Common myeloid progenitor, CD34-positive (primary cell): Measurements from ENCODE around the gene AGBL2.

Experiments
- CTCF ChIA-PET: fragments of 350-600 bp; sonication (Branson Sonifier 250); formaldehyde crosslinking; loops from one replicate; lab custom pipeline; 2021; ENCODE audit warnings: antibody characterized with exemption; lab: Charles Lee
- POLR2A ChIA-PET: fragments of 350-600 bp; sonication (Branson Sonifier 250); formaldehyde crosslinking; loops from one replicate; lab custom pipeline; 2021; ENCODE audit warnings: antibody characterized with exemption; lab: Charles Lee
- DNase-seq, 3 donors: peaks; one replicate each; pipeline versions ENCODE4 v3.0.0 to v3.0.0-alpha.2; 2013
- H3K27ac ChIP-seq, 2 experiments: 1 replicate in 1 of 2; 2 replicates in 1 of 2; pipeline ENCODE4 v1.7.0; 2013; ENCODE audit warnings: inconsistent platforms in 2 of 2, low read length in 2 of 2, mild to moderate bottlenecking in 2 of 2, low read depth in 1 of 2, moderate library complexity in 1 of 2; ENCODE audit not compliant: severe bottlenecking in 2 of 2, insufficient read depth in 1 of 2, poor library complexity in 1 of 2
- H3K27me3 ChIP-seq, 5 experiments: replicated peaks in 2 of 5; 1 replicate in 3 of 5; 2 replicates in 2 of 5; pipeline versions ENCODE4 v1.6.1 to v1.7.0; 2013; ENCODE audit warnings: low read length in 4 of 5, mild to moderate bottlenecking in 2 of 5, moderate library complexity in 2 of 5, inconsistent platforms in 1 of 5; ENCODE audit not compliant: insufficient read depth in 5 of 5, control insufficient read depth in 4 of 5
- H3K36me3 ChIP-seq, 4 experiments: 1 replicate in 2 of 4; 2 replicates in 2 of 4; pipeline versions ENCODE4 v1.6.1 to v1.7.0; 2013; ENCODE audit warnings: low read length in 3 of 4, control low read depth in 1 of 4, mild to moderate bottlenecking in 1 of 4; ENCODE audit not compliant: control insufficient read depth in 4 of 4, insufficient read depth in 4 of 4
- H3K4me1 ChIP-seq, 4 experiments: 1 replicate in 3 of 4; 2 replicates in 1 of 4; pipeline versions ENCODE4 v1.6.1 to v1.7.1; 2013; ENCODE audit warnings: low read length in 3 of 4, mild to moderate bottlenecking in 3 of 4, control low read depth in 1 of 4, inconsistent platforms in 1 of 4, moderate library complexity in 1 of 4; ENCODE audit not compliant: control insufficient read depth in 4 of 4, insufficient read depth in 4 of 4; ENCODE audit errors: control extremely low read depth in 1 of 4
- H3K4me3 ChIP-seq, 7 experiments: 1 replicate in 4 of 7; 2 replicates in 3 of 7; pipeline versions ENCODE4 v1.5.1 to v1.7.0; 2013; ENCODE audit warnings: mild to moderate bottlenecking in 7 of 7, low read length in 6 of 7, moderate library complexity in 6 of 7, inconsistent platforms in 2 of 7, low read depth in 2 of 7, control low read depth in 1 of 7; ENCODE audit not compliant: insufficient read depth in 4 of 7, control insufficient read depth in 1 of 7; ENCODE audit errors: extremely low read depth in 1 of 7
- H3K9me3 ChIP-seq, 5 experiments: 1 replicate in 4 of 5; 2 replicates in 1 of 5; pipeline versions ENCODE4 v1.6.1 to v1.7.1; 2013; ENCODE audit warnings: low read length in 4 of 5, mild to moderate bottlenecking in 2 of 5, inconsistent platforms in 1 of 5, low read depth in 1 of 5, moderate library complexity in 1 of 5; ENCODE audit not compliant: control insufficient read depth in 4 of 5, insufficient read depth in 2 of 5; ENCODE audit errors: control extremely low read depth in 1 of 5
- WGBS: methylation state at CpG from one replicate; pipeline ENCODE4 v1.1.5; 2013; ENCODE audit not compliant: insufficient coverage; 5-methylcytosine and 5-hydroxymethylcytosine counted together

Gene AGBL2

GRCh38 chr11:47620836-47621378 lies 94.3 kb downstream of the AGBL2 start:
- Histone ChIP-seq H3K9me3 (no peaks in the 10 kb centered on the region), H3K36me3 (peaks cover 4 to 58% (median 37%) of the 10 kb centered on the region in 4 experiments), H3K27ac (no peak overlapping the region), H3K4me1 (peaks cover 0 to 24% (median 19%) of the 10 kb centered on the region in 4 experiments), H3K4me3 (no peak overlapping the region), H3K27me3 (no peaks in the 10 kb centered on the region)
- POLR2A ChIA-PET: no interaction called here
- WGBS: no CpG with 5 or more reads among the region's 2 CpGs
- DNase-seq: no peak
- CTCF ChIA-PET: interaction anchor here (1.1 to 1.5 kb wide), 3 partner anchors 17 to 69 kb away, joined by 3 to 5 read pairs (median 4); no protein-coding TSS in a partner anchor

DNA sequence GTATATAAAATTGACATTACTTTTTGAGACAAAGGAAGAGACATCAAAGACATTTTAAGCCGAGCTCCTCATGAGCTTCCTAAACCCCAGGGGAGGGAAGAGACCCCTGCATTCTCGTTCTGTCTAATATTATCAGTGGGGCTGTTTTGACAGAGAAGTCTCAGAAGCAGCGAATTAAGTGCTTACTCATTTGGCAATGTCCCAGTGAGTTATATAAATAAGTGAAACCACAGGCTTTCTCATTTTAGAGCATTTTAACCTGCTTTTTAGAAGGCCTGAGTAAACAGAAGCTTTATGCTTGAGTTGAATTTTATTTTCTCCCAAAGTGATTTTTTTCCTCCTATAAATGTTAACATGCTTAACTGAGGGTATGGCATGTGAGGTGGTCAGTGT lies 97.8 kb downstream of the AGBL2 start:
- H3K27me3 ChIP-seq: no peaks in the 10 kb centered on the region
- H3K4me3 ChIP-seq: peak overlapping the region in 3 of 7 experiments; percentile 4 to 50 (median 11)
- ChIA-PET CTCF (interaction anchor here (0.8 to 5.9 kb wide), 23 partner anchors 9 to 309 kb away, joined by 3 to 27 read pairs (median 5); partner anchors contain the start of genes C1QTNF4 and CELF1), POLR2A (interaction anchor here (0.9 kb wide), 1 partner anchor 40 kb away, joined by 3 read pairs; no protein-coding TSS in a partner anchor)
- WGBS: no CpG with 5 or more reads among the region's 3 CpGs
- H3K9me3 ChIP-seq: no peaks in the 10 kb centered on the region
- H3K36me3 ChIP-seq: peaks cover 0 to 32% (median 20%) of the 10 kb centered on the region in 4 experiments
- peak overlapping the region; percentile 20 to 69 for H3K27ac ChIP-seq
- peaks cover 0 to 35% (median 23%) of the 10 kb centered on the region in 4 experiments for H3K4me1 ChIP-seq
- DNase-seq: peak in 2 of 3 donors; percentile 58 to 68

- WGBS: 73% methylated on average over 4 of the region's 10 CpGs
- peak overlapping the region; percentile 20 to 69 for H3K27ac ChIP-seq
- peaks cover 0 to 27% (median 16%) of the 10 kb centered on the region in 4 experiments for H3K36me3 ChIP-seq
- DNase-seq: peak; percentile 74 to 87 (median 81)
- ChIA-PET CTCF (interaction anchor here (0.6 to 5.9 kb wide), 34 partner anchors 10 to 309 kb away, joined by 3 to 27 read pairs (median 4); partner anchors contain the start of genes C1QTNF4, CELF1, FAM180B and KBTBD4), POLR2A (interaction anchor here (0.6 to 0.9 kb wide), 3 partner anchors 40 to 199 kb away, joined by 3 read pairs; no protein-coding TSS in a partner anchor)
- peaks cover under 1 to 40% (median 27%) of the 10 kb centered on the region in 4 experiments for H3K4me1 ChIP-seq
- H3K9me3 ChIP-seq: no peaks in the 10 kb centered on the region
- peak overlapping the region in 1 of 7 experiments; percentile 4 for H3K4me3 ChIP-seq
- H3K27me3 ChIP-seq: no peaks in the 10 kb centered on the region
Measured at GRCh38 chr11:47616726-47617416, 98.3 kb downstream of the AGBL2 start.

DNA sequence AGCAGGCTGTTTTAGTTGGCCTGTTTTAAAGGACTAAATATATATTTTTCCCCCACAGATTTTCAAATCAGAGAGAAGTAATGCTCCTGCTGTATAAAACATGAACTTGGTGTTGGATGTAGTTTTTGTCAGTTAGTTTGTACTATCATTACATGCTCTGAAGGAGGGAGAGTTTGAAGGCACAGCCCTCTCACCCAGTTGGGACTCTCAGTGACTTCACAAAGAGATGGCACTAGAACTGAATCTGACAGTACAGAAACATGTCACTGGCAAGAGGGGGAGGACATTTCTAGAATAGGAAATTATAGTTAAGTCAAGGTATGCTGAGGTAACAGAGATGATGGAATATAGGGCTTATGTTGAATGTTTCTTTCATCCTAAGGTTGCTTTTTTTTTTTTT lies 99.9 kb downstream of the AGBL2 start:
- peaks cover 0 to 19% (median 7%) of the 10 kb centered on the region in 4 experiments for H3K36me3 ChIP-seq
- no peak overlapping the region for H3K4me3 ChIP-seq
- POLR2A ChIA-PET: no interaction called here
- CTCF ChIA-PET: interaction anchor here (1.1 to 5.9 kb wide), 7 partner anchors 9 to 127 kb away, joined by 3 to 27 read pairs (median 5); partner anchors contain the start of genes CELF1 and KBTBD4
- no peaks in the 10 kb centered on the region for H3K9me3 ChIP-seq
- no peak for DNase-seq
- H3K27ac ChIP-seq: no peak overlapping the region
- no peaks in the 10 kb centered on the region for H3K27me3 ChIP-seq
- peaks cover 5 to 54% (median 40%) of the 10 kb centered on the region in 4 experiments for H3K4me1 ChIP-seq

DNA sequence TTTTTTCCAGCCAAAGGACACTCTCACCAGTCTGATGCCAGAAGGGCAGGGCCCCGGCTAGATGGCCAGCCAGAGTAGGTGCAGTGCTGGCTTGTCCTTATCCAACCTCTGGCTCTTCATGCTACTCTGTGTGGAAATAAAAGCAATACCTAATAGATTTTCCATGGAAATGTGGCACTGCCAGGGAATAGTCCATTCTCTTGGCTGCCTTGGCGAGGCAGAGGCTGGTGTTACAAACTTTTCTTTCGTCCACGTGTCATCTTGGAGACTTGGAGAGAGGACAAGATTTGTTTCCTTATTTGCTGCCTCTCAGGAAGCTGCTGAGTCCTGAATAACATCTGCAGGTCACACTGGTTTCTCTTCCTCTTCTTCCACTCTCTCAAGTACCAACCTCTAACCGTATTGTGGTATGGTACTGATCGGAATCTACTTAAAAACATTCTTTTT lies 103.8 kb downstream of the AGBL2 start:
- 20% methylated on average over 5 of the region's 6 CpGs for WGBS
- CTCF ChIA-PET: interaction anchor here (1.0 to 1.7 kb wide), 6 partner anchors 16 to 147 kb away, joined by 3 to 5 read pairs (median 4); partner anchors contain the start of gene FAM180B
- Histone ChIP-seq H3K4me3 (peak overlapping the region in 2 of 7 experiments; percentile 22 to 37), H3K4me1 (peaks cover 5 to 38% (median 25%) of the 10 kb centered on the region in 4 experiments), H3K27ac (no peak overlapping the region), H3K36me3 (peaks cover 0 to 13% (median 3%) of the 10 kb centered on the region in 4 experiments), H3K9me3 (no peaks in the 10 kb centered on the region), H3K27me3 (no peaks in the 10 kb centered on the region)
- DNase-seq: peak; percentile 39 to 85 (median 78)
- POLR2A ChIA-PET: interaction anchor here (1.0 kb wide), 1 partner anchor 31 kb away, joined by 3 read pairs; no protein-coding TSS in a partner anchor

DNA sequence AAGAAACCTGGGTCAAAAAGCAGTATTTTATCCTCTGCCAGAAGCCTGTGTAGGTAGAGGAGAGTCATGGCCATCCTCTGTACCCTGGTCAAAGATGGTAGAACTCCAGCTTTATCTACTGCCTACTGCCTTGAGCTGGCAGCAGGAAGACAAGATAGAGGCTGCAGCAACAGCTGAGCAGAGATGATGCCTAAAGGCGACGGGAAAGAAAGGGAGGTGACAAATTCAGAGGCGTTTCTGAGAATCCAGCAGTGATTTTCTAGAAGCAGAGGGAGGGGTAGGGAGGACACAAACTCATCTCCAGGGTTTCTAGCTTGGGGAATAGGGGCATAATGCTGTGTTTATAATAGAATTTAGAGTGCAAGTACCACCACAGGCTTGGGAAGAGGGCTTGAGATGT lies 105.5 kb downstream of the AGBL2 start:
- Histone ChIP-seq H3K27me3 (no peaks in the 10 kb centered on the region), H3K36me3 (peaks cover 0 to 11% (median 3%) of the 10 kb centered on the region in 4 experiments), H3K9me3 (no peaks in the 10 kb centered on the region), H3K4me1 (peaks cover 5 to 33% (median 21%) of the 10 kb centered on the region in 4 experiments), H3K27ac (no peak overlapping the region), H3K4me3 (no peak overlapping the region)
- ChIA-PET POLR2A (interaction anchor here (0.6 kb wide), 1 partner anchor 64 kb away, joined by 3 read pairs; no protein-coding TSS in a partner anchor), CTCF (interaction anchor here (1.6 kb wide), 1 partner anchor 18 kb away, joined by 3 read pairs; no protein-coding TSS in a partner anchor)
- WGBS: 96% methylated on average over 3 of the region's 3 CpGs
- no peak for DNase-seq
